MM.1S (cell line): ENCODE data around the gene PERM1.

Experiments used
- DNase-seq: peaks from one replicate; pipeline ENCODE4 v3.0.0-alpha.2; 2015
- H2AFZ ChIP-seq: fragments of 300-600 bp; sonication (generic); 2 replicates; pipeline ENCODE4 v1.6.0; 2016; ENCODE audit warnings: antibody characterized with exemption, low read length
- H3F3A ChIP-seq: fragments of 300-600 bp; sonication (generic); 2 replicates; pipeline ENCODE4 v1.6.1; 2016; ENCODE audit warnings: mild to moderate bottlenecking, antibody characterized with exemption, low read length, moderate library complexity, mixed read lengths; ENCODE audit not compliant: insufficient read depth
- H3K27ac ChIP-seq: fragments of 300-600 bp; sonication (generic); 2 replicates; pipeline ENCODE4 v1.5.1; 2016; ENCODE audit warnings: mild to moderate bottlenecking, low read length
- H3K27me3 ChIP-seq: fragments of 300-600 bp; sonication (generic); replicated peaks from 2 replicates; pipeline ENCODE4 v1.6.0; 2016; ENCODE audit warnings: low read length; ENCODE audit not compliant: insufficient read depth
- H3K36me3 ChIP-seq: fragments of 300-600 bp; sonication (generic); replicated peaks from 2 replicates; pipeline ENCODE4 v1.6.1; 2016; ENCODE audit warnings: mild to moderate bottlenecking, low read length, mixed read lengths; ENCODE audit not compliant: insufficient read depth
- H3K4me1 ChIP-seq: fragments of 300-600 bp; sonication (generic); 2 replicates; pipeline ENCODE4 v1.6.1; 2016; ENCODE audit warnings: low read length, mixed read lengths
- H3K4me2 ChIP-seq: fragments of 300-600 bp; sonication (generic); 2 replicates; pipeline ENCODE4 v1.6.0; 2016; ENCODE audit warnings: low read depth, low read length
- H3K4me3 ChIP-seq: fragments of 300-600 bp; sonication (generic); 2 replicates; pipeline ENCODE4 v1.5.1; 2016; ENCODE audit warnings: low read length, mixed read lengths
- H3K79me2 ChIP-seq: fragments of 300-600 bp; sonication (generic); 2 replicates; pipeline ENCODE4 v1.6.1; 2016; ENCODE audit warnings: mixed run types, low read length, mixed read lengths
- H3K9ac ChIP-seq: fragments of 300-600 bp; sonication (generic); 2 replicates; pipeline ENCODE4 v1.6.1; 2016; ENCODE audit warnings: low read length, mixed read lengths
- H3K9me2 ChIP-seq: fragments of 300-600 bp; sonication (generic); replicated peaks from 2 replicates; pipeline ENCODE4 v1.6.1; 2016; ENCODE audit warnings: mild to moderate bottlenecking, low read length, mixed read lengths; ENCODE audit not compliant: insufficient read depth
- H3K9me3 ChIP-seq: fragments of 300-600 bp; sonication (generic); replicated peaks from 2 replicates; pipeline ENCODE4 v1.6.1; 2016; ENCODE audit warnings: mild to moderate bottlenecking, low read length, mixed read lengths; ENCODE audit not compliant: insufficient read depth
- H4K20me1 ChIP-seq: fragments of 300-600 bp; sonication (generic); 2 replicates; pipeline ENCODE4 v1.6.1; 2016; ENCODE audit warnings: mild to moderate bottlenecking, low read length, moderate library complexity, mixed read lengths; ENCODE audit not compliant: insufficient read depth
- EZH2 ChIP-seq: fragments of 300-600 bp; sonication (generic); optimal IDR thresholded peaks from 2 replicates; pipeline ENCODE3; 2017; ENCODE audit warnings: low read depth, mild to moderate bottlenecking, antibody characterized with exemption, low read length, mixed read lengths
- EZH2phosphoT487 ChIP-seq: fragments of 300-600 bp; sonication (generic); IDR thresholded peaks from 2 replicates; pipeline ENCODE4 v1.6.1; 2018; ENCODE audit warnings: antibody characterized with exemption, low read length
- TF ChIP-seq, protein P1 (sequence below): fragments of 300-600 bp; sonication (generic); IDR thresholded peaks from 2 replicates; pipeline ENCODE4 v1.5.1; 2016; ENCODE audit warnings: antibody characterized with exemption, low read length, mixed read lengths

The PERM1 gene

DNA sequence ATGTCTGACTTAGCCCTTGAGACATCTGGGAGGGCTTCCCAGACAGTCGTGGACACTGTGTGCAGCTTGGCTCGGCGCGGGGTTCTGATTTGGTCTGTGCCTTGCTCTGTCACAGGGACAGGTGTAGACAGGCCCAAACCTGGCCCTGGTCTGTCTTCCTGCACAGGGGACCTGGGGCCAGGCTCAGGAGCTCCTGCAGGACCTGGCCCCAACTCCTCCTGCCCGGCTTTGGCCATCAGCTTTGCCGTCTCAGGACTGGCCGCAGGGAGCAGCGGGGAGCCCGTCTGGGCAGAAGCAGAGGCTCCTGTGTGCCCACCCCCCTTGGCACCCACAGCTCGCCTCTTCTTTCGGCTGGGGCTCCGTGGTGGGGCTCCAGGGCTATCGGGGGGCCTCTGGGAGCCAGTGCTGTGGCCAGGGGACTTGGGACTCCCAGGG lies 1.7 kb downstream of the PERM1 start:
- no peak for DNase-seq
- no peaks in the 10 kb centered on the region for H3K9me3 ChIP-seq
- H3K27me3 ChIP-seq: peaks cover 67% of the 10 kb centered on the region
- H3F3A ChIP-seq: no peaks in the 10 kb centered on the region
- no peaks in the 10 kb centered on the region for H3K9me2 ChIP-seq
- H4K20me1 ChIP-seq: no peaks in the 10 kb centered on the region
- H3K36me3 ChIP-seq: no peaks in the 10 kb centered on the region
- H3K4me1 ChIP-seq: peaks cover 6% of the 10 kb centered on the region; the same call in 1 of the 2 replicates
- no peak overlapping the region for H3K27ac ChIP-seq
- H3K9ac ChIP-seq: no peak overlapping the region
- H3K79me2 ChIP-seq: no peaks in the 10 kb centered on the region
- H3K4me2 ChIP-seq: no peak overlapping the region
- no peak overlapping the region for H3K4me3 ChIP-seq
- TF ChIP-seq EZH2phosphoT487: no peak
- no peak for TF ChIP-seq EZH2
- TF ChIP-seq, protein P1, sequence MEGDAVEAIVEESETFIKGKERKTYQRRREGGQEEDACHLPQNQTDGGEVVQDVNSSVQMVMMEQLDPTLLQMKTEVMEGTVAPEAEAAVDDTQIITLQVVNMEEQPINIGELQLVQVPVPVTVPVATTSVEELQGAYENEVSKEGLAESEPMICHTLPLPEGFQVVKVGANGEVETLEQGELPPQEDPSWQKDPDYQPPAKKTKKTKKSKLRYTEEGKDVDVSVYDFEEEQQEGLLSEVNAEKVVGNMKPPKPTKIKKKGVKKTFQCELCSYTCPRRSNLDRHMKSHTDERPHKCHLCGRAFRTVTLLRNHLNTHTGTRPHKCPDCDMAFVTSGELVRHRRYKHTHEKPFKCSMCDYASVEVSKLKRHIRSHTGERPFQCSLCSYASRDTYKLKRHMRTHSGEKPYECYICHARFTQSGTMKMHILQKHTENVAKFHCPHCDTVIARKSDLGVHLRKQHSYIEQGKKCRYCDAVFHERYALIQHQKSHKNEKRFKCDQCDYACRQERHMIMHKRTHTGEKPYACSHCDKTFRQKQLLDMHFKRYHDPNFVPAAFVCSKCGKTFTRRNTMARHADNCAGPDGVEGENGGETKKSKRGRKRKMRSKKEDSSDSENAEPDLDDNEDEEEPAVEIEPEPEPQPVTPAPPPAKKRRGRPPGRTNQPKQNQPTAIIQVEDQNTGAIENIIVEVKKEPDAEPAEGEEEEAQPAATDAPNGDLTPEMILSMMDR: no peak
- H2AFZ ChIP-seq: no peak overlapping the region

DNA sequence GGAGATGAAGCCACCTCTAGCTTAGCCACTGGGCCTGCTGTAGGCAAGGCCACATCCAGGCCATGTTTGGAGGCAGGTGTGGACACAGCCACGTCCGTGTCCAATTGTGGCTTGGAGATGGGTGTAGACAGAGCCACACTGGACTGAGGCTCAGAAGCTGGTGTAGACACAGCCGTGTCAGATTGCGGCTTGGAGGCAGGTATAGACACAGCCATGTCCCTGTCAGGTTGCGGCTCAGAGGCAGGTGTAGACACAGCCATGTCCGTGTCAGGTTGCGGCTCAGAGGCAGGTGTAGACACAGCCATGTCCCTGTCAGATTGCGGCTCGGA lies 2.2 kb downstream of the PERM1 start:
- H3K4me3 ChIP-seq: no peak overlapping the region
- no peaks in the 10 kb centered on the region for H3K79me2 ChIP-seq

DNA sequence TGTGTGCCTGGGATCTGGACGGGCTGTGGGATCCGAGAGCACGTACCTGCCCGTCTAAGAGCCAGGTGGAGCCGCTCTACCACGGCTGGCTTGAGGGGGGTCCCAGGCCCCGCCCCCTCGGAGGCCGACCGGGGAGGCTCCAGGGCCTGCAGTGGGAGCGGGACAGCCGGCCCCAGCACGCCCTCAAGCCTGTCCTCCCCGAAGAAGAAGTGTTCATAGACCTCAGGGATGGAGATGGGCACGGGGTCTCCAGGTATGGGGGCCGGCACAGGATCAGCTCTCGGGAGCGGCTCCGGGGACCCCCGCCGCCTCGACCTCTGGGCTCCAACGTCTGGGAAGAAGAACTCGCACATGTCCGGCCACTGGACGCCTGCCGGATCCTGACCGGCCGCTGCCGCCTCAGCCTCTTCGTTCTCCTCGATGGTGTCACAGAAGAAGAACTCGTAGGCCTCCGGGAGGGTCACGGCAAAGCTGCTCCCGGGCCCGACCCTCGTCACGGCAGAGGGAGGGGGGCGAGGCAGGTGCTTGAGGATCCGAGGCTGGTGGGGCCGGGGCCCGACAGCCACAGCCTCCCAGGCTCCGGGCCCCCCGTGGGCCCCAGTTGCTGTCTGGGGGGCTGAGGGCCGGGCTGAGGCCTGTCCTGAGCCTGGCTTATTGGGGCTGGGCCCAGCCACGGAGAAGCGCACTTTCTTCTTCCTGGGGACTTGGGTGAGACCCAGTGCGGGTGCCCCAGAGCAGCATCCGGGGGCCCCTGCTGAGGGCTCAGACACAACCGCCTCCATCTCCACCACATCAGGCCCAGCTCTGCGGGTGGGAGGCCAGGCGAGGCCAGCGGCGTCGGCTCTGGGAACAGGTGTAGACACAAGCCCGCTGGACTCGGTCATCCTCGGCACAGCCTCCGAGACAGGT lies 2.8 kb downstream of the PERM1 start:
- Histone ChIP-seq H4K20me1 (no peaks in the 10 kb centered on the region), H3K27me3 (peaks cover 67% of the 10 kb centered on the region), H3K4me1 (peaks cover 6% of the 10 kb centered on the region; the same call in 1 of the 2 replicates), H3K27ac (no peak overlapping the region), H3K79me2 (no peaks in the 10 kb centered on the region), H3K36me3 (no peaks in the 10 kb centered on the region), H3K9me2 (no peaks in the 10 kb centered on the region), H3K4me2 (no peak overlapping the region), H2AFZ (no peak overlapping the region), H3K4me3 (no peak overlapping the region), H3K9me3 (no peaks in the 10 kb centered on the region), H3F3A (no peaks in the 10 kb centered on the region), H3K9ac (no peak overlapping the region)
- DNase-seq: no peak
- TF ChIP-seq EZH2phosphoT487 (no peak), EZH2 (peak; percentile 45)
- TF ChIP-seq, protein P1: no peak

More for the DNA sequence above, 2.2 kb downstream of the PERM1 start:
- DNase-seq: no peak
- H3K9ac ChIP-seq: no peak overlapping the region
- no peaks in the 10 kb centered on the region for H3K36me3 ChIP-seq
- H3K27me3 ChIP-seq: peaks cover 64% of the 10 kb centered on the region
- H3K9me2 ChIP-seq: no peaks in the 10 kb centered on the region
- H3K9me3 ChIP-seq: no peaks in the 10 kb centered on the region
- TF ChIP-seq, protein P1: no peak
- TF ChIP-seq EZH2phosphoT487: no peak
- TF ChIP-seq EZH2: no peak
- no peak overlapping the region for H2AFZ ChIP-seq
- H3K4me1 ChIP-seq: peaks cover 6% of the 10 kb centered on the region; the same call in 1 of the 2 replicates
- H4K20me1 ChIP-seq: no peaks in the 10 kb centered on the region
- H3K27ac ChIP-seq: no peak overlapping the region
- no peaks in the 10 kb centered on the region for H3F3A ChIP-seq
- no peak overlapping the region for H3K4me2 ChIP-seq
